Lower leg skin (tissue), 4 donors: ENCODE measurements around the gene CHIA. TPM values are rescaled to one million over a fixed set of nuclear protein-coding genes. Genes with fewer than 3 reads are reported as not detected.

ENCODE experiments used
- DNase-seq, 2 donors: peaks; one replicate each; pipeline ENCODE4 v3.0.0-alpha.2; 2019; ENCODE audit warnings: low spot score in 2 of 2
- H3K4me3 ChIP-seq: fragments of 200-600 bp; sonication (generic); 2 replicates; pipeline ENCODE4 v1.5.1; 2017; ENCODE audit warnings: mild to moderate bottlenecking, low read depth; ENCODE audit not compliant: poor library complexity, severe bottlenecking
- POLR2A ChIP-seq, 2 donors: fragments of 450-650 bp; IDR thresholded peaks; one replicate each; pipeline ENCODE4 v1.6.1; 2016 to 2017; ENCODE audit warnings: antibody characterized with exemption in 2 of 2, mild to moderate bottlenecking in 1 of 2, moderate library complexity in 1 of 2
- WGBS, 2 donors: methylation state at CpG; one replicate each; pipeline ENCODE4 v1.1.5; 2018; 5-methylcytosine and 5-hydroxymethylcytosine counted together
- intact Hi-C: fragments of 100-400 bp; cut with DNase I; formaldehyde crosslinking; loops from one replicate; pipeline ENCODE4 v1.15.0; 2023; ENCODE audit warnings: low total_unique reads
- total RNA-seq, 4 donors: library from RNA; depleted of rRNA; stranded (reverse); fragments of >200 nt; gene quantifications; one replicate each; pipeline ENCODE4 v1.1.0, GENCODE V29; 2016
- TF ChIP-seq, protein P1 (sequence below), 3 donors: fragments of 450-650 bp; IDR thresholded peaks; one replicate each; pipeline ENCODE4 v1.5.1; 2016; ENCODE audit warnings: antibody characterized with exemption in 3 of 3, mild to moderate bottlenecking in 3 of 3, moderate library complexity in 2 of 3

The CHIA gene
- total RNA-seq, 4 donors from 2014 or later = not detected

- DNase-seq = no peak
- TF ChIP-seq, protein P1, sequence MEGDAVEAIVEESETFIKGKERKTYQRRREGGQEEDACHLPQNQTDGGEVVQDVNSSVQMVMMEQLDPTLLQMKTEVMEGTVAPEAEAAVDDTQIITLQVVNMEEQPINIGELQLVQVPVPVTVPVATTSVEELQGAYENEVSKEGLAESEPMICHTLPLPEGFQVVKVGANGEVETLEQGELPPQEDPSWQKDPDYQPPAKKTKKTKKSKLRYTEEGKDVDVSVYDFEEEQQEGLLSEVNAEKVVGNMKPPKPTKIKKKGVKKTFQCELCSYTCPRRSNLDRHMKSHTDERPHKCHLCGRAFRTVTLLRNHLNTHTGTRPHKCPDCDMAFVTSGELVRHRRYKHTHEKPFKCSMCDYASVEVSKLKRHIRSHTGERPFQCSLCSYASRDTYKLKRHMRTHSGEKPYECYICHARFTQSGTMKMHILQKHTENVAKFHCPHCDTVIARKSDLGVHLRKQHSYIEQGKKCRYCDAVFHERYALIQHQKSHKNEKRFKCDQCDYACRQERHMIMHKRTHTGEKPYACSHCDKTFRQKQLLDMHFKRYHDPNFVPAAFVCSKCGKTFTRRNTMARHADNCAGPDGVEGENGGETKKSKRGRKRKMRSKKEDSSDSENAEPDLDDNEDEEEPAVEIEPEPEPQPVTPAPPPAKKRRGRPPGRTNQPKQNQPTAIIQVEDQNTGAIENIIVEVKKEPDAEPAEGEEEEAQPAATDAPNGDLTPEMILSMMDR (IDR thresholded peaks at IDR 0.05) = no peak
- no peak for TF ChIP-seq POLR2A (IDR thresholded peaks at IDR 0.05)
- no peak overlapping the region for H3K4me3 ChIP-seq
- 73 to 81% methylated on average over 9 of the region's 9 CpGs for WGBS, 2 donors
- intact Hi-C loops = no loop called here
Observed at GRCh38 chr1:111361761-111362160, 71.1 kb downstream of the CHIA start.

DNA sequence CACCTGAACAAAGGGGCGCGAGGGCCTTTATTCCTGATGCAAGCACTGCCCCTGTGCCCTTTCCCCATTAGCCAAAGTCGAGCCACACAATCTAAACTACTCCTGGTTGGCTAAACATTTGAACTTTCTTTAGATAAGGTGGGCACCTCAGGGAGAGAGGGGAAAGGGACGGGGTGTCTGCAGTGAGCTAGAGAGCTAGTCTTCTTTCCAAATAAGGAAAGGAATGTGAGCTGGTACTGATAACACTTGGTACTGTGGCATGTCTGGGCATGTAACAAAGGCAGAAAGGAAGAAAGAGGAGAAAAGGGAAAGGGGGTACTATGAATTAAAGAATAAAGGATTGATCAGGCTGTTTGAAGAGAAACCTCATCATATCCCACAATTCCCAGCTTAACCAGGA is 74.0 kb downstream of the CHIA start:
- 52 to 55% methylated on average over 4 of the region's 4 CpGs for WGBS, 2 donors
- no peak overlapping the region for H3K4me3 ChIP-seq
- no peak for DNase-seq
- intact Hi-C loops = no loop called here
- TF ChIP-seq POLR2A (IDR thresholded peaks at IDR 0.05) = no peak
- TF ChIP-seq, protein P1 (IDR thresholded peaks at IDR 0.05) = no peak

DNA sequence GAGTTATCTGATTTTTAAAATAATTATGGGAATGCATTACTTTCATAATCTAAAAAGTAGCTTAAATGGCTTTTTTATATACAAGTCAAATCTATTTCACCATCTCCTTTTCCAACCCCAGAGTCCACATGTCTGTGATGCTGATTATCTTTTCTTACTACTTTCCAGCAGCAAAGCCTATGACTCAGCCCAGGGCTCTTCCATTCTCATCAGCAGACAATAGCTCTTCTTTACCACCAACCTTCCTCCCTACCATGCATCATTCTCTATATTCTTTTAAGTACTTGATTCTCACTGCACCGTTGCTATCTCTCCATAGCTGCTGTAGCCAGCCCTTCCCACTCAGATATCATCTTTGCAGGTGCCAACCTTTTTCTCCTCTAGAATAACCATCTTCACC is 75.6 kb downstream of the CHIA start:
- H3K4me3 ChIP-seq = no peak overlapping the region
- intact Hi-C loops = no loop called here
- DNase-seq = no peak
- no peak for TF ChIP-seq POLR2A (IDR thresholded peaks at IDR 0.05)
- TF ChIP-seq, protein P1 (IDR thresholded peaks at IDR 0.05) = no peak
- WGBS, 2 donors = 53 to 59% methylated on average over 1 of the region's 1 CpG

DNA sequence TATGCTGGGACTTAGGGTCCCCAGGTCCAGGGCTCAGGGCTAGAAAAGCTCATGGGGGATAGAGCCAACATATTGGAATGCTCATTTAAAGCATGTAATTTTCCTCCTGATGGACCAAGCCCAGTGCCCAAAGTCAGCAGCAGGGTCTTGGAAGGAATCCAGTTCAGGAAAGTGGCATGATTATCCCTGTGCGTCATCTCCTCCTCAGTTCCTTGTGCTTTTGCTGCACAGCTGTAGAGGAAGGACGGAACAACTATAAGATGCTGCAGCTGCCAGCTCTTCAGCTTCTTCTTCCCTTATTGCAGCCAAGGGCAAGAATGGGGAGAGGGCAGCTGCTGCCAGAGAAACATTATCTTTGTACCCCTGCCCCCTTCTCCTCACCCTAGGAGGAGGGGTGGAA is 78.5 kb downstream of the CHIA start:
- WGBS, 2 donors = 69 to 75% methylated on average over 2 of the region's 2 CpGs
- DNase-seq = no peak
- no peak for TF ChIP-seq POLR2A (IDR thresholded peaks at IDR 0.05)
- TF ChIP-seq, protein P1 (IDR thresholded peaks at IDR 0.05) = no peak
- intact Hi-C loops = no loop called here
- no peak overlapping the region for H3K4me3 ChIP-seq

DNA sequence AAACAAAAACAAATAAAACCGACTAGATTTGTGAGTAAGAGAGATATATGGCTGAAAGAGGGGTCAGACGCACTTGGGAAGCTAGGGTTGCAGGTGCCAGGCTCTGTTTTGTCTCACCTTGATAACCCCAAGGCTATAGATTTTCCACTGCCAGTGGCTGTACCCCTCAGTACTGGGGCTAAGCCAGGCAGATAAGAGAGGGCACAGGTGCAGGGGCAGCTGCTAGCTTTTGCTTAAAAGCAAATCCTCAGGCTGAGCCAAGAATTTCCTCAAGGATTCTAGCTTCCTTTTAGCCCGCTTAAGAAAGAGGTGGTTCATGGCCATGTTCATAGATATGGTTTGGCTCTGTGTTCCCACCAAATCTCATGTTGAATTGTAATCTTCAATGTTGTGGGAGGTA is 79.0 kb downstream of the CHIA start:
- intact Hi-C loops = no loop called here
- DNase-seq = no peak
- H3K4me3 ChIP-seq = no peak overlapping the region
- 72 to 75% methylated on average over 3 of the region's 3 CpGs for WGBS, 2 donors
- TF ChIP-seq, protein P1 (IDR thresholded peaks at IDR 0.05) = no peak
- TF ChIP-seq POLR2A (IDR thresholded peaks at IDR 0.05) = no peak

Other genes starting within 250 kb of the CHIA start
- gene DRAM2, start 150.8 kb upstream of the CHIA start, total RNA-seq = 10 to 100 TPM; 26.8 to 45.0 (median 40.3) TPM
- gene CEPT1, start 150.6 kb upstream of the CHIA start, total RNA-seq = 10 to 100 TPM; 23.5 to 44.0 (median 31.8) TPM
- 10 to 100 TPM; 26.7 to 48.9 (median 33.6) TPM for gene DENND2D, start 90.2 kb upstream of the CHIA start, total RNA-seq
- 10 to 100 TPM in 1 of 4 donors, 1 to 10 TPM in 2, not detected in 1; 2.2 to 15.8 (median 5.5) TPM for gene CHI3L2, start 63.1 kb upstream of the CHIA start, total RNA-seq
- gene OVGP1, start 136.9 kb downstream of the CHIA start, total RNA-seq = 1 to 10 TPM; 1.6 to 7.1 (median 4.9) TPM
- gene WDR77, start 158.4 kb downstream of the CHIA start, total RNA-seq = 10 to 100 TPM in 3 of 4 donors, 1 to 10 TPM in 1; 8.8 to 18.5 (median 12.7) TPM
- gene ATP5PB, start 158.6 kb downstream of the CHIA start, total RNA-seq = 100 to 1,000 TPM; 113 to 219 (median 153) TPM
- 10 to 100 TPM in 3 of 4 donors, 1 to 10 TPM in 1; 2.4 to 15.3 (median 12.3) TPM for gene C1orf162, start 183.1 kb downstream of the CHIA start, total RNA-seq
- 1 to 10 TPM in 3 of 4 donors, under 1 TPM in 1; 0.91 to 2.1 (median 1.8) TPM for gene ADORA3, start 212.8 kb downstream of the CHIA start, total RNA-seq
- 1 to 10 TPM in 1 of 4 donors, under 1 TPM in 2, not detected in 1; 0.54 to 1.2 (median 0.68) TPM for gene TMIGD3, start 212.8 kb downstream of the CHIA start, total RNA-seq